Astrocyte of the cerebellum (primary cell): Measurements from ENCODE around the gene NFATC2.

ENCODE experiments used
- DNase-seq: peaks from one replicate; pipeline ENCODE4 v3.0.0-alpha.2; 2011; ENCODE audit warnings: low read depth
- H3K4me3 ChIP-seq: 2 replicates; pipeline ENCODE4 v1.5.1; 2011; ENCODE audit warnings: mild to moderate bottlenecking, low read depth, low read length, moderate library complexity
- in situ Hi-C: cut with HindIII; loops from 2 replicates; pipeline ENCODE4 v1.10.0; 2017; ENCODE audit warnings: low sequenced_read_pairs
- TF ChIP-seq, protein P1 (sequence below): IDR thresholded peaks from 2 replicates; pipeline ENCODE4 v1.5.1; 2012; ENCODE audit warnings: low read length, low read depth, moderate library complexity, mild to moderate bottlenecking; ENCODE audit errors: missing control alignments

The NFATC2 gene

GRCh38 chr20:51446230-51446629 lies 96.3 kb downstream of the NFATC2 start:
- H3K4me3 ChIP-seq: no peak overlapping the region
- in situ Hi-C loops: no loop called here
- TF ChIP-seq, protein P1, sequence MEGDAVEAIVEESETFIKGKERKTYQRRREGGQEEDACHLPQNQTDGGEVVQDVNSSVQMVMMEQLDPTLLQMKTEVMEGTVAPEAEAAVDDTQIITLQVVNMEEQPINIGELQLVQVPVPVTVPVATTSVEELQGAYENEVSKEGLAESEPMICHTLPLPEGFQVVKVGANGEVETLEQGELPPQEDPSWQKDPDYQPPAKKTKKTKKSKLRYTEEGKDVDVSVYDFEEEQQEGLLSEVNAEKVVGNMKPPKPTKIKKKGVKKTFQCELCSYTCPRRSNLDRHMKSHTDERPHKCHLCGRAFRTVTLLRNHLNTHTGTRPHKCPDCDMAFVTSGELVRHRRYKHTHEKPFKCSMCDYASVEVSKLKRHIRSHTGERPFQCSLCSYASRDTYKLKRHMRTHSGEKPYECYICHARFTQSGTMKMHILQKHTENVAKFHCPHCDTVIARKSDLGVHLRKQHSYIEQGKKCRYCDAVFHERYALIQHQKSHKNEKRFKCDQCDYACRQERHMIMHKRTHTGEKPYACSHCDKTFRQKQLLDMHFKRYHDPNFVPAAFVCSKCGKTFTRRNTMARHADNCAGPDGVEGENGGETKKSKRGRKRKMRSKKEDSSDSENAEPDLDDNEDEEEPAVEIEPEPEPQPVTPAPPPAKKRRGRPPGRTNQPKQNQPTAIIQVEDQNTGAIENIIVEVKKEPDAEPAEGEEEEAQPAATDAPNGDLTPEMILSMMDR: no peak
- DNase-seq: no peak

GRCh38 chr20:51445591-51445990 lies 96.9 kb downstream of the NFATC2 start:
- in situ Hi-C loops: no loop called here

DNA sequence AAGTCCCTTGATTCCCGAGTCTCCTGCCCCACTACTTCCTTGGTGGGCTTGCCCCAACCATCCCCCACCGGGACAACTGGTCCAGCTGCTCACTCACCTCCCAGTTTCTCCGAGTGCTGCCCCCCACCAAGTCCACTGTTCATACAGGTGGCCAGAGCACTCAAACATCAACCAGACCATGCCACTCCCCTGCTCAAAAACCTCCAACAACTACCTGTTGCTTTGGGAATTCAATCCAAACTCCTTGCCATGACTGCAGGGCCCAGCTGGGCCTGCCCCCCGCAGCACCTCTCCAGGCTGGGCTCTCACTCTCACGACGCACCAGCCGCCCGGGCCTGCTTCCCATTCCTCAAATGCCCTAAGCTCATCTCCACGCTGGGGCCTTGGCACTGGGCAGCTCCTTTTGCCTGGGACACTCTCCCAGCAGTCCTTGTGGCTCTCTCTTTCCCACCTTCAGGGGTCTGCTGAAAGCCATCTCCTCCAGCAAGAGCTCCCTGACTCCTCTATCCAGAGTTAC lies 97.5 kb downstream of the NFATC2 start:
- no peak overlapping the region for H3K4me3 ChIP-seq
- TF ChIP-seq, protein P1: no peak
- in situ Hi-C loops: no loop called here
- DNase-seq: no peak

More at GRCh38 chr20:51445591-51445990, 96.9 kb downstream of the NFATC2 start:
- TF ChIP-seq, protein P1: no peak
- no peak overlapping the region for H3K4me3 ChIP-seq
- DNase-seq: no peak

- H3K4me3 ChIP-seq: no peak overlapping the region
- in situ Hi-C loops: no loop called here
- DNase-seq: no peak
- TF ChIP-seq, protein P1: no peak
These were observed 98.1 kb downstream of the NFATC2 start for GRCh38 chr20:51444467-51444866.

GRCh38 chr20:51442602-51443001 lies 99.9 kb downstream of the NFATC2 start:
- no peak for DNase-seq
- in situ Hi-C loops: no loop called here
- H3K4me3 ChIP-seq: no peak overlapping the region
- TF ChIP-seq, protein P1: no peak

DNA sequence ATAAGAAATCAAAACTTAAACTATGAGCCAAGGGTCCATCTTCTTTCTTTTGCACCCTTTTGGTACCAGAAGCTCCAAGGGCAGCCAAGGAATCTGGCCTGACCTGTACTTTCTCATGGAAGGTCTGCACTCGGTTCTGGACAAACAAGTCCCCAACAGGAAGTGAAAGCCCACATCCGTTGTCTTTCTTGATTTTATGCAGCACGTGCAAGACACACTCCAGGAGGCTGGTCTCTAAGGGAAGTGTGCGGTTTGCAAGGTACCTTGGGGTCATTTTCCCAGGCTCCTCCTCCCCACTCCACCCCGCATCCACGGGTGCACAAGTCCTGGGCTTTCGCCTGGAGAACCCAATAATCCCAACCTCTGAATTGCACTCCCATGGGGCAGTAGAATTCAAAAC lies 101.9 kb downstream of the NFATC2 start:
- in situ Hi-C loops: no loop called here
- TF ChIP-seq, protein P1: no peak
- DNase-seq: no peak
- H3K4me3 ChIP-seq: no peak overlapping the region
